GM23248 (cell line): ENCODE results near the gene ZNF280C. TPM values are rescaled to one million over a fixed set of nuclear protein-coding genes. Genes with fewer than 3 reads are reported as not detected.

Source experiments
- DNase-seq: peaks from one replicate; pipeline ENCODE4 v3.0.0-alpha.2; 2015
- H2AFZ ChIP-seq: fragments of 200-600 bp; sonication (generic); 2 replicates; pipeline ENCODE4 v1.6.1; 2016; ENCODE audit warnings: antibody characterized with exemption
- H3F3A ChIP-seq: fragments of 200-600 bp; sonication (generic); 2 replicates; pipeline ENCODE4 v1.6.1; 2016; ENCODE audit warnings: mild to moderate bottlenecking, antibody characterized with exemption, mixed run types; ENCODE audit not compliant: insufficient read depth
- H3K27ac ChIP-seq: fragments of 200-600 bp; sonication (generic); 2 replicates; pipeline ENCODE4 v1.5.1; 2016; ENCODE audit warnings: mild to moderate bottlenecking
- H3K27me3 ChIP-seq: fragments of 200-600 bp; sonication (generic); replicated peaks from 2 replicates; pipeline ENCODE4 v1.6.1; 2016; ENCODE audit warnings: mild to moderate bottlenecking; ENCODE audit not compliant: insufficient read depth
- H3K36me3 ChIP-seq: fragments of 200-600 bp; sonication (generic); 2 replicates; pipeline ENCODE4 v1.6.1; 2016; ENCODE audit warnings: low read depth, mild to moderate bottlenecking
- H3K4me1 ChIP-seq: fragments of 200-600 bp; sonication (generic); 2 replicates; pipeline ENCODE4 v1.6.1; 2016; ENCODE audit warnings: mild to moderate bottlenecking; ENCODE audit not compliant: insufficient read depth
- H3K4me2 ChIP-seq: fragments of 200-600 bp; sonication (generic); one replicate; pipeline ENCODE4 v1.6.1; 2016; ENCODE audit warnings: mild to moderate bottlenecking; ENCODE audit not compliant: unreplicated experiment
- H3K4me3 ChIP-seq: fragments of 200-600 bp; sonication (generic); 2 replicates; pipeline ENCODE4 v1.5.1; 2016; ENCODE audit warnings: mild to moderate bottlenecking
- H3K79me2 ChIP-seq: fragments of 200-600 bp; sonication (generic); 2 replicates; pipeline ENCODE4 v1.6.1; 2016; ENCODE audit warnings: mild to moderate bottlenecking; ENCODE audit not compliant: insufficient read depth
- H3K9ac ChIP-seq: fragments of 200-600 bp; sonication (generic); 2 replicates; pipeline ENCODE4 v1.6.1; 2016; ENCODE audit warnings: mild to moderate bottlenecking
- H3K9me2 ChIP-seq: fragments of 200-600 bp; sonication (generic); 2 replicates; pipeline ENCODE4 v1.6.1; 2016; ENCODE audit warnings: mixed run types, mild to moderate bottlenecking, moderate library complexity; ENCODE audit not compliant: insufficient read depth
- H3K9me3 ChIP-seq: fragments of 200-600 bp; sonication (generic); one replicate; pipeline ENCODE4 v1.6.1; 2017; ENCODE audit warnings: low read depth
- H4K20me1 ChIP-seq: fragments of 200-600 bp; sonication (generic); 2 replicates; pipeline ENCODE4 v1.6.0; 2016; ENCODE audit not compliant: insufficient read depth
- EZH2 ChIP-seq: fragments of 200-600 bp; sonication (generic); IDR thresholded peaks from 2 replicates; pipeline ENCODE4 v1.6.1; 2018; ENCODE audit warnings: antibody characterized with exemption, mild to moderate bottlenecking; ENCODE audit not compliant: insufficient read depth, poor library complexity, severe bottlenecking
- EZH2phosphoT487 ChIP-seq: fragments of 200-600 bp; sonication (generic); IDR thresholded peaks from 2 replicates; pipeline ENCODE4 v1.6.1; 2018; ENCODE audit warnings: antibody characterized with exemption, moderate library complexity, mild to moderate bottlenecking, low read depth; ENCODE audit not compliant: insufficient read depth
- WGBS, 2 experiments: methylation state at CpG; one replicate each; pipeline ENCODE4 v1.1.6; 2015 to 2017; ENCODE audit warnings: low lambda C conversion rate in 2 of 2, low coverage in 1 of 2; ENCODE audit errors: missing lambda C conversion rate in 2 of 2; 5-methylcytosine and 5-hydroxymethylcytosine counted together
- in situ Hi-C: fragments of 300-500 bp; cut with MboI; formaldehyde crosslinking; loops from 2 replicates; pipeline ENCODE4 v1.15.0; 2020
- polyA plus RNA-seq: library from polyadenylated mRNA; unstranded; fragments of >200 nt; fragmentation: Nextera tagmentation; extraction: Ambion mirVana; gene quantifications from 2 replicates; pipeline ENCODE4 v1.2.1, GENCODE V29; 2016
- total RNA-seq: library from RNA; depleted of rRNA; stranded (reverse); fragments of >200 nt; shearing (Covaris generic); gene quantifications from 2 replicates; pipeline ENCODE4 v1.2.3, GENCODE V29; 2014

Gene ZNF280C
- total and polyA plus RNA-seq, 2 experiments from 2014 or later: 2.0 to 3.4 TPM

GRCh38 chrX:130300010-130300282 is 31.2 kb upstream of the ZNF280C start:
- TF ChIP-seq EZH2 (no peak), EZH2phosphoT487 (no peak)
- no peak overlapping the region for H3K27ac ChIP-seq
- DNase-seq: no peak

DNA sequence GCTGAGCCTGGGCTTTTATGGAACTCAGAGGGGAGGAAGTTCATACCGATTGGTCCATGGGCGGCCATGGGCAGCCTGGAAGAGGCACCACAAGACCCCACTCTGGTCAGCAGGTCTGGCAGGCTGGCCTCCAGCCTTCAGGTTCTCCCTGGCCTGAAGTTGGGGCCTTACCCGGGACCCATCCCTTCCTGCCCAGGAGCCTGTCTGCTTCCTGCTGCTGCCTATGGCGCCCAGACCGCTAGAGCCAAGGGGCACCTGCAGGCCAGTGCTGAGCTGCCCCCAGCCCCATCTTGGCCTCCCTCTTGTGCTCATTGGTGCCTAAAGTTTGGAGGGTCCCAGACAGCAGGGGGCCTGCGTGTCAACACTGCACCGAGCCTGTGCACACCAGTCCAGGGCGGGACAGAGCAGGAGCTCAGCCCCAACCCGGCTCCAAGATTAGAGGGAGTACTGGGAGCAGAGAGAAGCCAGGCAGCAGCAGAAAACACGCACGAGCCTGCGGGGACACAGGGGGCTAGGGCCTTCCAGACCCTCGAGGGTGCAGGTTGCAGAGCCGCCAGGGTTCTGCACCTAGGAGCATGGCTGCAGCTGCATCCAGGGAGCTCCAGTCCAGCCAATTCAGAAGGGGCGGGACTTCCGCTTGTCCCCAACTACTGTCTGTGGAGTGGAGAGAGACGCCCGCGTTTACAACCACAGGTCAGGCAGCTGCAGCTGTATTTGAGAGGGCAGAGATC is 30.7 kb upstream of the ZNF280C start:
- 43 to 71% methylated on average over 9 to 10 of the region's 19 CpGs for WGBS, 2 experiments
- H3K9me2 ChIP-seq: no peaks in the 10 kb centered on the region
- H3K36me3 ChIP-seq: no peaks in the 10 kb centered on the region
- TF ChIP-seq EZH2phosphoT487: no peak
- TF ChIP-seq EZH2: no peak
- H3K27ac ChIP-seq: no peak overlapping the region
- no peaks in the 10 kb centered on the region for H3K4me1 ChIP-seq
- no peaks in the 10 kb centered on the region for H3K9me3 ChIP-seq
- no peaks in the 10 kb centered on the region for H4K20me1 ChIP-seq
- in situ Hi-C loops: no loop called here
- no peak overlapping the region for H3K4me2 ChIP-seq
- H3F3A ChIP-seq: no peaks in the 10 kb centered on the region
- no peak overlapping the region for H3K4me3 ChIP-seq
- DNase-seq: no peak
- H3K9ac ChIP-seq: no peak overlapping the region
- no peaks in the 10 kb centered on the region for H3K27me3 ChIP-seq
- no peak overlapping the region for H2AFZ ChIP-seq
- H3K79me2 ChIP-seq: no peaks in the 10 kb centered on the region

More at GRCh38 chrX:130300010-130300282, 31.2 kb upstream of the ZNF280C start:
- 54 to 70% methylated on average over 2 of the region's 2 CpGs for WGBS, 2 experiments
- H3K4me2 ChIP-seq: no peak overlapping the region
- H3K4me1 ChIP-seq: no peaks in the 10 kb centered on the region
- H3K4me3 ChIP-seq: no peak overlapping the region
- no peak overlapping the region for H2AFZ ChIP-seq
- in situ Hi-C loops: no loop called here
- no peaks in the 10 kb centered on the region for H3F3A ChIP-seq
- no peaks in the 10 kb centered on the region for H3K27me3 ChIP-seq
- H4K20me1 ChIP-seq: no peaks in the 10 kb centered on the region
- H3K36me3 ChIP-seq: no peaks in the 10 kb centered on the region
- H3K9me2 ChIP-seq: no peaks in the 10 kb centered on the region
- no peaks in the 10 kb centered on the region for H3K79me2 ChIP-seq
- no peaks in the 10 kb centered on the region for H3K9me3 ChIP-seq
- no peak overlapping the region for H3K9ac ChIP-seq

DNA sequence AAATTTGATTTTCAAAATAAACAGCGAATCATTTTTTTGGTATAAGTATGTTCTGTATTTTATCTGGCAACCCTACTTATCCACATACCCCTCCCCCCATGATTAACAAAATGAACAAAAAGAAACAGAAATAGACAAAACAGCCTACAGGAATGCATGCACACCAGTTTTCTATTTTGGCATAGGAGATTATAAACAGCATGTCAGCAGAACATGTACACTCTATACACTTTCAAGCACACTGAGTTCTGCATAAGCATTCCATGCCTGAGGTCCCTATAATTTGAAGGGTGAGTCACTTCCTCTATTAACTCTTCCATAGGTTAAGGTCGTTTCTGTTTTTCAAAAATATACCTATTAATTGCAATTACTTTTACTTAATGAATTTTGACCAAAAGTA is 28.0 kb upstream of the ZNF280C start:
- in situ Hi-C loops: no loop called here
- WGBS, 2 experiments: 46 to 79% methylated on average over 2 of the region's 2 CpGs

DNA sequence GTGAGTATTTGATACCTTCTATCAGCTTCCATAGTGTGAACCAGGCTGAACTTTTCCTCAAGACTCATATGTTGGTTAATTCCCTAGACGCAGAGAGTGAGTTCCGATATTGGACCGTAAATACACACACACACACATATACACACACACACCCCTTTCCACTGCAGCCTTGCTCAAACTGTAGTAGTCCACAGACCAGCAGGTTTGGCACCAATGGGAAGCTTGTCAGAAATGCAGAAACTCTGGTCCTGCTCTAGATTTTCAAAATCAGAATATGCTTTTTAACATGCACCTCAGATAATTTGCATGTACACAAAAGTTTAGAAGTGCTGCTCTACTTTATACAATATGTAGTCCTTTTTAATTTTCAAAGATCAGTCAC is 27.6 kb upstream of the ZNF280C start:
- Histone ChIP-seq H3K36me3 (no peaks in the 10 kb centered on the region), H3K9me3 (no peaks in the 10 kb centered on the region)

More for the DNA sequence above, 28.0 kb upstream of the ZNF280C start:
- DNase-seq: no peak
- Histone ChIP-seq H3K4me1 (no peaks in the 10 kb centered on the region), H4K20me1 (no peaks in the 10 kb centered on the region), H3K27me3 (no peaks in the 10 kb centered on the region), H3K36me3 (no peaks in the 10 kb centered on the region), H3K4me2 (no peak overlapping the region), H3K9me2 (no peaks in the 10 kb centered on the region), H3K79me2 (no peaks in the 10 kb centered on the region), H3K27ac (no peak overlapping the region), H3K9me3 (no peaks in the 10 kb centered on the region), H3K9ac (no peak overlapping the region), H2AFZ (no peak overlapping the region), H3F3A (no peaks in the 10 kb centered on the region), H3K4me3 (no peak overlapping the region)
- TF ChIP-seq EZH2phosphoT487 (no peak), EZH2 (no peak)

More for the DNA sequence above, 27.6 kb upstream of the ZNF280C start:
- no peaks in the 10 kb centered on the region for H3K27me3 ChIP-seq
- DNase-seq: no peak
- no peak overlapping the region for H3K4me2 ChIP-seq
- no peak overlapping the region for H3K27ac ChIP-seq
- H2AFZ ChIP-seq: no peak overlapping the region
- H3K4me3 ChIP-seq: no peak overlapping the region
- no peaks in the 10 kb centered on the region for H4K20me1 ChIP-seq
- 100% methylated on average over 2 to 3 of the region's 3 CpGs for WGBS, 2 experiments
- no peaks in the 10 kb centered on the region for H3K9me2 ChIP-seq
- in situ Hi-C loops: no loop called here
- no peak for TF ChIP-seq EZH2phosphoT487
- no peak for TF ChIP-seq EZH2
- H3K79me2 ChIP-seq: no peaks in the 10 kb centered on the region
- H3K9ac ChIP-seq: no peak overlapping the region
- H3F3A ChIP-seq: no peaks in the 10 kb centered on the region
- no peaks in the 10 kb centered on the region for H3K4me1 ChIP-seq
